Left cardiac atrium (tissue), 4 donors: ENCODE measurements around the gene MEAF6. TPM values are rescaled to one million over a fixed set of nuclear protein-coding genes. Genes with fewer than 3 reads are reported as not detected.

Source experiments
- ATAC-seq, 2 donors: fragments of 200-7000 bp; cut with Tn5 transposase; one replicate each; pipeline ENCODE4 v1.9.1; 2020; ENCODE audit warnings: mild to moderate bottlenecking in 2 of 2, moderate library complexity in 2 of 2
- DNase-seq: peaks from one replicate; pipeline ENCODE4 v3.0.0-alpha.2; 2020
- intact Hi-C, 2 donors: fragments of 100-400 bp; cut with DNase I; formaldehyde crosslinking; loops; one replicate each; pipeline versions ENCODE4 v1.14.1 to v1.15.1; 2022 to 2023
- total RNA-seq, 2 donors: library from RNA; stranded (reverse); fragmentation: NEBNext Ultra II Directional; extraction: Animal tissue kit (Norgen Biotek cat#: 25700); gene quantifications; one replicate each; pipeline ENCODE4 v1.2.1, GENCODE V29; 2021
- donor health status: DM: no; HTN: yes; CAD: no.
- donor health status: DM: no; HTN: yes; CAD: no; lungs with severe emphysema.
- donor health status: DM: yes; HTN: yes; CAD: no.
- donor health status: Dilated cardiomyopathy.

MEAF6 gene
- total RNA-seq, 2 donors from 2014 or later: 34.6 to 36.4 TPM

DNA sequence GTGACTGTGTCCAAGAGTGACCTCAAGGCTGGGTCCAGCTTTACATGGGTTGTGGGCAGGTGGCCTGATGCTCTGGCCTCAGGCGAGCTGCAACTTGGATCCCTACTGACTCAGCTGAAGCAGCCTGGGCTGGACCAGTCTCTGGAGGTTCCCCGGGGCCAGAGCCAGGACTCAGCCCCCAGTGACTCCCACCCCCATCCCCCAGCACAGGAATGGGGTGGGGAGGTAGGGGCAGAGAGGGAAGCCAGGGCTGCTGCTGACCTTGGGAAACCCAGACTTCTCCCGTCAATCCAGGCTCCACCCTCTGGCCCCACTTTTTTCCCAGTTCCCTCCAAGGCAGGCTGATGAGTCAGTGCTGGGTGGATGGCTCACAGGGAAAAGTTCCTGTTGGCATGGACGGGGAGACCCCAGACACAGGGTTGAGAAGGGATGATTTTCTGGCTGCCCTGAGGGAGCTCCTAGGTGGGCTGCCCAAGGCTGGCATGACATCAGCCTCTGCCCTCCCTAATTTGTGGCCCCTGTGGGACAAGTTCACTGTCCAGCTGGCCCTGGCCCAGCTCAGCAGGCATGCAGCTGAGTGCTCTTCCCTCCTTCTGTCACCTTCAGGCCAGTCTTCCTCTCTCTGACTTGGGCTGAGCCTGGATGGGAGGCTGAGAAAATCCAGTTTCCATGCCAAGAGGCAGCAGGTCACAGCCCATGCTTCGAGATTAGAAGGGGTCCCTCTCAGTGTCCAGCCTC lies 37.9 kb downstream of the MEAF6 start:
- ATAC-seq (peak; percentile 17 to 58), DNase-seq (peak; percentile 83)
- intact Hi-C loops: no loop called here

DNA sequence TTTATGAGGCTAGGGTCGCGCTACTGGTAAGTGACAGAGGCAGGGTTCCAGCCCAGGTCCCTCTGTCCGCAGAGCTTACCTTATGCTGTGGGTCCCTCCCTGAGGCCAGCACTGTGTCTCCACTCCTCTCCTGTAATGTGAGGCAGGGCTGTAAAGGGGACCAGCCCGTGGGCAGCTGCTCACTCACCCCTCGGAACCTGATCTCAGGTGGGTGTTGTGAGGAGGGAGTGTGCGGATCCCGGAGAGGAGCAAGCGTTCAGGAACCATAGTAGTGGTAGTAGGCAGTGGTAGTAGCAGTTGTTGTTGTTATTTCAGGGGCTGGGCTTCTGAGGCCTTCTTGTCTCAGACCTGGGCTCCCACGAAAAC lies 38.5 kb downstream of the MEAF6 start:
- DNase-seq (no peak), ATAC-seq (no peak)
- intact Hi-C loops: no loop called here

DNA sequence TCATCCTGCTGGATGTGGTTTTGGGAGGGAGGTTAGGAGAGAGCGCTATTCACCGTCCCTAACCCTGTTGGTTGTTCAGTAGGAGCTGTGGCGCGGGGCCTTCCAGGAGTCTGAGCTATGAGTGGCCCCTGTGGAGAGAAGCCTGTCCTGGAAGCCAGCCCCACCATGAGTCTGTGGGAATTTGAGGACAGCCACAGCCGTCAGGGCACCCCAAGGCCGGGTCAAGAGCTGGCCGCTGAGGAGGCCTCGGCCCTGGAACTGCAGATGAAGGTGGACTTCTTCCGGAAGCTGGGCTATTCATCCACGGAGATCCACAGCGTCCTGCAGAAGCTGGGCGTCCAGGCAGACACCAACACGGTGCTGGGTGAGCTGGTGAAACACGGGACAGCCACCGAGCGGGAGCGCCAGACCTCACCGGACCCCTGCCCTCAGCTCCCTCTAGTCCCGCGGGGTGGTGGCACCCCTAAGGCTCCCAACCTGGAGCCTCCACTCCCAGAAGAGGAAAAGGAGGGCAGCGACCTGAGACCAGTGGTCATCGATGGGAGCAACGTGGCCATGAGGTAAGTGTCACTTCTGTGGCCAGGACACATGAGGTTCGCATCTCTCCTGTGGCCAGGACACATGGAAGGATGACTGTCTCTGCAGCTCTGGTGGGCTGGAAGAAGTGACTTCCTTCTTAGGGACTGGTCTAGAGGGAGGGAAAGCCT lies 39.0 kb downstream of the MEAF6 start:
- DNase-seq (no peak), ATAC-seq (no peak)
- intact Hi-C loops: no loop called here

DNA sequence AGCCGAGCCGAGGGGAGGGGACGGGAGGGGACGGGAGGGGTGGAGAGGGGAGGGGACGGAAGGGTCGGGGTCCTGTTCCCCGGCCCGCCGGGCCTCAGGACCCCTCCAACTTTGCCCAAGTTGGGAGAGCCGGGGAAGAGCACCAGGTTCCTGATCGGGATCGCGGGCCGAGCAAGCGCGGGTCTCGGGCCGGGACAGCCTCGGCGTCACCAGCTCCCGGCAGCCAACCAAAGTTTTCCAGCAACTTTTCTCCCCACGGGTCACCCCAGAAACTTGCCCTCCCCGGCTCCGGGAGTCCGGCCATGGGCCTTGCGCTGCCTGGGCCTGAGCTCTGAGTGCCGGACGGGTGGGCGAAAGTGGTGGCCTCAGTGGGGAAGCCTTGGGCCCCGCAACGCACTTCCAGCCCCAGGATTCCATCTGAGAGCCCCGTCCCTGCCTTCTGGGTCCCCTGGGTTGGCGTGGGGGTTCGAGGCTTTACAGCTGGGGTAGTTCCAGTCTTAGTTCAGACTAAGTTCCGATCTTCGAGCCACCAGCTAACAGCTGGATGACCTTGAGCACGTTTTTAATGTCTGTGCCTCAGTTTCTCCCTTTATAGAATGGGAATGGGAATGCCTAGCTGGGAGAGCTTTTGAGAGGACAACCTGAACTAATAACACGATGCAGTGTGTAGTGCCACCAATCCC lies 39.7 kb downstream of the MEAF6 start:
- DNase-seq: peak; percentile 46
- peak; percentile 0 to 17 for ATAC-seq
- intact Hi-C loops: no loop called here

DNA sequence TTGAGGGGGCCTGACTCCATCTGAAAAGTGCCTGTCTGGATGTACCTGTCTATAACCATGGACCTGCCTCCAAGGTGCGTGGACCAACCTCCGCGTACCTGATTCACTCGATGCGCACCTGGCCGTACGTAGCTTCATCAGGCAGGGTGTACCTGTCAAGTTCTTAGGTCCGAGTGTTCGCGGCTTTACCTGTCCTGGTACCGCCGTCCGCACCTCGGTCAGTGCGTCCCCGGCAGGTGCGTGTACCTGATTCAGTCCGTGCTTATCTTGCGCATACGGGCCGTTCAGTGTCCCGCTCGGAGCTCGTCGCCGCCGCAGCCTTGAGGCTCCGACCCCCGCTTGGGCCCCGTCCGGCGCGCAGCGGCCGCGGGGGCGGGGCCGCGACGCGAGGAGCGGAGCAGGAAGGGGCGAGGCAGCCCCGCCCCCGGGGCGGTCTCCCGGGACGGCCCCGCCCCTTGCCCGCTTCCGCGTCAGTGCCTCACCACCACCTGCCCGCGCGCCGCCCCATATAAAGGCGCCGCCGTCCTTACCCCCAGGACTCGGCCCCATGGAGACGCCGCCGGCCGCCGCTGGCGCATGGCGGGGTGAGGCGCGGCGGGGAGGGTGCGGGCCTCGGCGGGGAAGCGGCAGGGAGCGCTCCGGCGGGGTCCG lies 40.4 kb downstream of the MEAF6 start, which contains the start of gene ZC3H12A:
Gene ZC3H12A, plus strand, starts transcription at position 535 of the 651 bp plus-strand sequence. CDS start 917 bp downstream, outside the sequence.
- peak; percentile 81 to 92 for ATAC-seq
- intact Hi-C loops: no loop called here
- DNase-seq: peak; percentile 93

DNA sequence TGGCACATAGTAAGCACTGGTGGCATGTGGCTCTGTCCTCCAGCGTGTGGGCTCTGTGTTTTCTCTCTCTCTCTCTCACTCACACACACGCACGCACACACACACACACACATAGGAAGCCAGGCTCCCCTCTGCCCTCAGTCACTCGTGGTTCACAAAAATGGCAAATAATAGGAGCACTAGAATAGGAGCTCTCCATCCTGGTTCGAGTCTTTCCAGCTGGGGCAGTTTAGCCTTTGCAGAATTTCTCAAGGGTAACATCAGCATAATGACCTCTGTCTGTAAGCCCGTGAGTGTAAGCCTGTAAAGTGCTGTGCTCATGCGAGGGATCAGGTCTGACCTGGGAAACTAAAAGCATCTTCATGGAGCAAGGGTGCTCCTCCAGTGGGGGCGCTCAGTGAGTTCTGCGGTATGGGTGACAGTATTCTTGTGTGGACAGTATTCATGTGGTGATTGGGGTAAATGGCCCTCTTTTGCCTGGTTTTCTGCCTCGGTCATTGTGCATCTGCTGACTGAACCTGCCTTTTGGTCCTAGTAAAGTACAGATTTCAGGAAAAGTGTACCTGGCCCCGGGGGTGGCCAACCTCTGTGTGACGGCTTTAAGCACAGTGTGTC lies 41.0 kb downstream of the MEAF6 start:
- DNase-seq (no peak), ATAC-seq (no peak)
- intact Hi-C loops: no loop called here

DNA sequence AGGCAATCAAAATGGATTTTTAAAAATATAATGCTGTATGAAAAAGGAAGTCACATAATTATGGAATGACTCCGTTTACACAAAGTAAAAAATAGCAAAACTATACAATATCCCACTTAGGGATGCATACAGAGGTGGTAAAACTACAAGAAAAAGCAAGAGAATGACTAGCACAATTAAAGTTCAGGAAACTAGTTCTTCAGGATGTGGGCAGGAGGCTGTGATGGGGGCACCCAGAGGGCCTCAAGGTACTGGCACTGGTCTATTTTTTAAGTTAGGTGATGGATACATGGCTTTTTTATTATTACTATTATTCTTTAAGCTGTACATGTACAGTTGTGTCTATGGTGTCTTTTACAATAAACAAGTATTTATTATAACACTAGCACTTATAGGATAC lies 41.6 kb downstream of the MEAF6 start:
- no peak for DNase-seq
- no peak for ATAC-seq
- intact Hi-C loops: no loop called here

DNA sequence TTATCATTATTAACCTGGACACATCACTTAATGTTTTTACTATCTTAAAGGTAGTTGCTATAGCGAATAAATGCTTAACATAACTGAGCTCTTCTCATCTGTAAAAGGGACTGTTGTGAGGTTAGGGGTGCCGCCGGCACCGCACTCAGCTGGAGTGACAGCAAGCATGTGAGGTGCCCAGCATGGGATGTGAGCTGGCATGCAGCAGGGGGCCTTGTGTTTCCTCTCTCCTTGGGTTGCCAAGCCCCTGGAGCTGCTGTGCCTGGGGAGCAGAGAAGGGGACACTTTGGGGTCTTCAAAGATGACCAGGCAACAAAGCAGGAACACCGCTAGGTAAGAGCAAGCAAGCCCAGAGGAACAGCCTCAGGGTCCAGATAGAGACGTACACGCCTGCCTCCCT lies 42.3 kb downstream of the MEAF6 start:
- intact Hi-C loops: no loop called here
- DNase-seq (no peak), ATAC-seq (no peak)

DNA sequence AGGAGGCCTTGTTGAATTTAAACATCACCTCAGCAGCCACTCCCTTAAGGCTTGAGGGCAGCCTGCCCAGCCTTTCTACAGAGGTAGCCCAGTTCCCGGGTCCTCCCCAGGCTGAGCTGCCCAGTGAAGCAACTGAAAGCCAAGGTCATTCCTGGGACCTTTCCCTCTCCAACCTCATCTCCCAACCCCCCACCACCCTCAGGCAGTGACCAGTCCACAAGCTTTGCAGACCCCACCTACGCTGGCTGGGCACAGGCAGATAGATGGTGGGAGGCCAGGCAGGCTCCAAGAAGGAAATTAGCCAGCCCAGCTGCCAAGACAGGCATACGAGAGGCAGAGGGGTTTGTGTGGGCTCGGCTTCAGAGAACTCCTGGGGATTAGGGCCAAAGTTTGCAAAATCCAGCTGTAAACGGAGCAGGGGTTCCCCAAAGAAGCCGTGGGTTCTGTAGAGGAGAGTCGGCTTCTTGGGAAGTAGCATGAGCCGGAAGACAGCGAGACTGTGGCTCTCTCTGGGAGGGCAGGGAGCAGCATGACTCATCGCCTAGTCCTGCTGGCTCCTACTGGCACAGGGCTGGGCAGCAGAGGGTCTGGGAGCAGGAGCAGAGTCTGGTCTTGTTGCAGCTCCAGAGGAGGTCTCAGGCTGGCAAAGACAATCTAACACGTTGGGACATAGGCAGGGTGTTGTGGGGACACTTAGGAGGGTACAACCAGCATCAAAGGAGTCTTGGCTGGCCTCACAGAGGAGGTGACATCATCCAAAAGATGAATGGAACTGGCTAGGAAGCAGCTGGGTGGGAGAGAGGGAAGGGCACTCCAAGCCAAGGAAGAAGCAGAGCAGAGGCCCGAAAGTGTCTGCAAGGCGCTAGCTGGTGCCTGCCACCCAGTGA lies 43.0 kb downstream of the MEAF6 start:
- intact Hi-C loops: no loop called here
- ATAC-seq (peak; percentile 51 to 80), DNase-seq (peak; percentile 90)

DNA sequence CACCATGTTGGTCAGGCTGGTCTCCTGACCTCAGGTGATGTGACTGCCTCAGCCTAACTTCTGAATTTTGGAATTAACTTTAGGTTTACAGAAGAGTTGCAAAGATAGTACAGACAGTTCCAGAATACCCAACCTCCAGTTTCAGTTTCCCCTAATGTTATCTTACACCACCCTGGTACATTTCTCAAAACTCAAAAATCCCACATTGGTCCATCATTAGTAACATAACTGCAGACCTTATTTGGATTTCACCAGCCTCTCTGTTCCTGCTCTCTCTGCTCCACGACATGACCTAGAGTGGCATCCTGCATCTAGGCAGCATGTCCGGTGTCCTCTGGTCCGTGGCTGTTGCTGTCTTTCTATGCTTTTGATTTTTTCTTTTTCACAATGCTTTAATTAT lies 45.2 kb downstream of the MEAF6 start:
- no peak for ATAC-seq
- no peak for DNase-seq
- intact Hi-C loops: no loop called here

DNA sequence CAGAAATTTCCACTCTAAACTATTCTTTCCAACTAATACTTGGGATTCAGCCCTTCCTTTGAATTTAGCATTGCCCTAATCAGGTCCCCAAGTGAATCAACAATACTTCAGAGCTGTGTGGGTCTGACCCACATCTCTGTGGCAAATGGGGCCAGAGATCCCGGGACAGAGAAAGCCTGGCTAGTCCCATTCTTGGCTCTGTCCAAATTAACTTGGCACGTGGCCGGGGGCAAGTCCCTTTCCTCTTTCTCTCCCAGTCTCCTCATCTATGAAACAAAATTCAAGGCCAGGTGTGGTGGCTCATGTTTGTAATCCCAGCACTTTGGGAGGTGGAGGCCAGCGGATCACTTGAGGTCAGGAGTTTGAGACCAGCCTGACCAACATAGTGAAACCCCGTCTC lies 46.5 kb downstream of the MEAF6 start:
- intact Hi-C loops: no loop called here
- DNase-seq (no peak), ATAC-seq (no peak)

DNA sequence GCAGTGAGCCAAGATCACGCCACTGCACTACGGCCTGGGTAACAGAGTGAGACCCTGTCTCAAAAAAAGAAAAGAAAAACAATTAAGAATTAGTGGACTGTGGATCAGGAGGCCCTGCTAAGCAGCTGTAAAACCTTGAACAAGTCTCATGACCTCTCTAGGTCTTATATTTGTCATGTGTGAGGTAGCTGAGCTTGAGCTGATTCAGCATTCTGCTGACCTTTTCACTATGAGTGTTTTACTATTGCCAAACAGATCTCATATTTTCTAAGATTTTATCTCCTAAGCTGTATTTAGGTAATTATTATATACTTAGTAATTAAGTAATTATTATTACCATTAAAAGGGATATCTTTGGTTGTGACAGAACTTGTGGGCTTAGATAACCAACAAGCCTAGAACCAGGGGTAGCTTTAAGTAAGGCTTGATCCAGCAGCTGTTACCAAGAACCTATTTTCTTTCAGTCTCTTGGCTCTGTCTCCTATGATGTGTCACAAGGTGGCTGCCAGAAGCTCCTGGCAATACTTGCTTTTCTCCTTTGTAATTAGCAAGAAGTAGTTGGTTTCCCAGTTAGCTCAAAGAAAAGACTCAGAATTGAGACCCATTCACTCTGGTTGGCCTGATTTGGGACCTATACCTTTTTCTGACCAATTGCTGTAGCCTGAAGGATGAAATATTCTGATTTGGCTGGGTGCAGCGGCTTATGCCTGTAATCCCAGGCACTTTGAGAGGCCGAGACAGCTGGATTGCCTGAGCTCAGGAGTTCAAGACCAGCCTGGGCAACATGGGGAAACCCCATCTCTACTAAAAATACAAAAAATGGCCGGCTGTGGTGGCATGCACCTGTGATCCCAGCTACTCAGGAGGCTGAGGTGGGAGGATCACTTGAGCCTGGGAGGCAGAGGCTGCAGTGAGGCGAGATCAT lies 48.7 kb downstream of the MEAF6 start:
- ATAC-seq: peak; percentile 47 to 80
- no peak for DNase-seq
- intact Hi-C loops: no loop called here

DNA sequence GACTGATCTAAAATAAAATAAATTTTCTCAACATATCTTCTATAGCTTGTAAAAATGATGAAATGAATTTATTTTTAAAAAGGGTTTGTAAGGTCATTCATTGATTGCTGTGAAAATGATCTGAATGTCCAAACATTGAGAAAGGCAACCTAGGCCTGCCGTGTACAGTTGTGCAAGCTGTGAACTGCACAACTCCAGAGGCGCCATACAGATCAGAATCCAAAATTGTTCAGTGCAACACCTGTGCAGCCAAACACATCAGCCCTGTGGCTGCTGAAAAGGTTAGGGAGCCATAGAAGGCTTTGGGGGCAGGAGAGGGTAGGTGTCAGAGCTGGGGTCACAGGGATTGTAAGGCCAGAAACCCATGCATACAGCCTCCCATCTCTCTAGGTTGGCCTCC lies 50.1 kb downstream of the MEAF6 start:
- DNase-seq (no peak), ATAC-seq (no peak)
- intact Hi-C loops: no loop called here

DNA sequence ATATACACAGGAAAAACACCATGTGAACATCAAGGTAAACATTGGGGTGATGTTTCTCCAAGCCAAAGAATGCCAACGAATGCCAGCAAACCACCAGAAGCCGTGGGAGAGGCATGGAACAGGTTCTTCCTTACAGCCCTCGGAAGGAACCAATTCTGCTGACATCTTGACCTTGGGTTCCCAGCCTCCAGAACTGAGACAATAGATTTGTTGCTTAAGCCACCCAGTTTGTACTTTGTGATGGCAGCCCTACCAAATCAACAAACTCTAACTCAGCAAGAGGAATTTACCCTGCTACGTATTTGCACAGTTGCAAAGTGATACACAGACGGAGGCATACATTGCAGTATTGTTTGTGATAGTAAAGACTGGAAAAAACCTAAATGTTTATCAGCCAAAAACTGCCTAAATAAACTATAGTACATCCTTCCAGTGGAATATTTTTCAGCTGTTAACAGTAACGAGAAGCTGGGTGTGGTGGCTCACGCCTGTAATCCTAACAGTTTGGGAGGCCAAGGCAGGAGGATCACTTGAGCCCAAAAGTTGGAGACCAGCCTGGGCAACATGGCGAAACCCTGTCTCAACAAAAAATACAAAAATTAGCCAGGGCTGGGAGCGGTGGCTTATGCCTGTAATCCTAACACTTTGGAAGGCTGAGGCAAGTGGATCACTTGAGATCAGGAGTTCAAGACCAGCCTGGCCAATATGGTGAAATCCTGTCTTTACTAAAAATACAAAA lies 52.7 kb downstream of the MEAF6 start:
- ATAC-seq (no peak), DNase-seq (no peak)
- intact Hi-C loops: no loop called here

DNA sequence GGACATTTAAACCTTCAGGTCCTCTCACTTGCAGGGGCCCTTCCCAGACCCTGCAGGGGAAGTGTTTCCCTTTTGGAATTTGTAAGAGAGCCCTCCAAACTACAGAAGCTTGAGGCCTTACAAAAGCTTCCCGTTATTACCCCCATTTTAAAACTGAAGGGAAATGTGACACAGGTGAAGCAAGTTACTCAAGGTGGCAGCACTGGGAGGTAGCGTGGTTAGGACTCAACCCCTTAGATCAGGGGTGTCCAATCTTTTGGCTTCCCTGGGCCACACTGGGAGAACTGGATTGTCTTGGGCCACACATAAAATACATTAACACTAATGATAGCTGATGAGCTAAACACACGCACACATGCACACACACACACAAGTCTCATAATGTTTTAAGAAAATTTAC lies 56.0 kb downstream of the MEAF6 start:
- intact Hi-C loops: loop anchor here in 1 of 2 donors (10.0 kb wide), 1 partner anchor 226 kb away; no protein-coding TSS in a partner anchor
- ATAC-seq: no peak
- DNase-seq: no peak

DNA sequence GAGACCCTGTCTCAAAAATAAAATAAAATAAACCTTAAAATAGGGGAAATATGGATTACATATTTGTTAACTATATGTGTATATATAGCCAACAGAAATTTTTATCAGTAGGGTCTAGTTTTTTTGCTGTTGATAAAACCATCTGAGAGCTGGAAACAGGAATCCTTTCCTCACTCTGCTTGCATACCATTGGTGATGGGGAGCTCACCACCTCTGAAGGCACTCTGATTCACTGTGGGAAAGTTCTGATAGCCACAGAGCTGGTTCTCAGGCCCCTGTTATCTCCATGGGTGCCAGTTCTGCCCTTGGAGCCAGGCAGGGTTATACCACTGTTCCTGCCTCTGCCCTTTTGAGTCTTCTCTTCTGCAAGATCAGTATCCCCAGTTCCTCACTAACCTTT lies 58.0 kb downstream of the MEAF6 start:
- ATAC-seq (no peak), DNase-seq (no peak)
- intact Hi-C loops: loop anchor here in 1 of 2 donors (10.0 kb wide), 1 partner anchor 228 kb away; no protein-coding TSS in a partner anchor
